ENCODE results near the gene CD101. TPM values are rescaled to one million over a fixed set of nuclear protein-coding genes. Genes with fewer than 3 reads are reported as not detected.

Gene CD101
- total RNA-seq, 2 experiments from 2014 or later: not detected

GRCh38 chr1:117044217-117044616 lies 42.7 kb downstream of the CD101 start:
- ChIA-PET POLR2A (interaction anchor here (0.6 to 1.6 kb wide), 3 partner anchors 16 to 549 kb away, joined by 3 to 5 read pairs (median 3); partner anchors contain the start of gene TTF2), CTCF (ENCODE audit: unreplicated experiment) (no interaction called here)
- Histone ChIP-seq H3K79me2 (ENCODE audit: insufficient read depth, low read depth, low read length) (no peaks in the 10 kb centered on the region), H3K4me2 (ENCODE audit: low read length) (no peak overlapping the region), H3K27ac (ENCODE audit: low read depth, low read length, poor library complexity, severe bottlenecking) (no peak overlapping the region), H2AFZ (ENCODE audit: low read length) (no peak overlapping the region), H4K20me1 (ENCODE audit: insufficient read depth, low read length) (no peaks in the 10 kb centered on the region), H3K9me2 (ENCODE audit: insufficient read depth, low read length) (no peaks in the 10 kb centered on the region), H3K4me3 (ENCODE audit: low read depth, low read length, poor library complexity, severe bottlenecking) (no peak overlapping the region), H3K36me3 (ENCODE audit: insufficient read depth, low read length) (peaks cover 14% of the 10 kb centered on the region), H3K9me3 (ENCODE audit: low read length) (no peaks in the 10 kb centered on the region), H3K4me1 (ENCODE audit: insufficient read depth, low read length, poor library complexity, severe bottlenecking) (peaks cover 12% of the 10 kb centered on the region)
- no peak for DNase-seq (ENCODE audit: low spot score)
- BruUV-seq (replicated peaks): no TSS peak
- intact Hi-C loops (cut with micrococcal nuclease; ENCODE audit: unreplicated experiment): no loop called here
- TF ChIP-seq EZH2phosphoT487 (IDR thresholded peaks at IDR 0.05; ENCODE audit: borderline replicate concordance, low read depth, low read length) (no peak), CTCF (conservative IDR thresholded peaks at IDR 0.05; ENCODE audit: low read length) (no peak)

GRCh38 chr1:117045644-117046043 lies 44.1 kb downstream of the CD101 start:
- H3K4me1 ChIP-seq (ENCODE audit: insufficient read depth, low read length, poor library complexity, severe bottlenecking): peaks cover 14% of the 10 kb centered on the region
- no peaks in the 10 kb centered on the region for H3K9me3 ChIP-seq (ENCODE audit: low read length)
- intact Hi-C loops (cut with micrococcal nuclease; ENCODE audit: unreplicated experiment): no loop called here
- no peak for TF ChIP-seq CTCF (conservative IDR thresholded peaks at IDR 0.05; ENCODE audit: low read length)
- no peak for TF ChIP-seq EZH2phosphoT487 (IDR thresholded peaks at IDR 0.05; ENCODE audit: borderline replicate concordance, low read depth, low read length)
- no peak overlapping the region for H3K4me3 ChIP-seq (ENCODE audit: low read depth, low read length, poor library complexity, severe bottlenecking)
- CTCF ChIA-PET (ENCODE audit: unreplicated experiment): no interaction called here
- H2AFZ ChIP-seq (ENCODE audit: low read length): no peak overlapping the region
- H3K27ac ChIP-seq (ENCODE audit: low read depth, low read length, poor library complexity, severe bottlenecking): no peak overlapping the region
- BruUV-seq (replicated peaks): no TSS peak
- no peak for DNase-seq (ENCODE audit: low spot score)
- peaks cover 14% of the 10 kb centered on the region for H3K36me3 ChIP-seq (ENCODE audit: insufficient read depth, low read length)
- H4K20me1 ChIP-seq (ENCODE audit: insufficient read depth, low read length): no peaks in the 10 kb centered on the region
- H3K9me2 ChIP-seq (ENCODE audit: insufficient read depth, low read length): no peaks in the 10 kb centered on the region
- no peaks in the 10 kb centered on the region for H3K79me2 ChIP-seq (ENCODE audit: insufficient read depth, low read depth, low read length)
- no peak overlapping the region for H3K4me2 ChIP-seq (ENCODE audit: low read length)
- POLR2A ChIA-PET: no interaction called here

GRCh38 chr1:117046781-117047180 lies 45.2 kb downstream of the CD101 start:
- H2AFZ ChIP-seq (ENCODE audit: low read length): no peak overlapping the region
- POLR2A ChIA-PET: no interaction called here
- H3K36me3 ChIP-seq (ENCODE audit: insufficient read depth, low read length): peaks cover 14% of the 10 kb centered on the region
- H3K9me2 ChIP-seq (ENCODE audit: insufficient read depth, low read length): no peaks in the 10 kb centered on the region
- H3K4me1 ChIP-seq (ENCODE audit: insufficient read depth, low read length, poor library complexity, severe bottlenecking): peaks cover 22% of the 10 kb centered on the region
- no peak overlapping the region for H3K27ac ChIP-seq (ENCODE audit: low read depth, low read length, poor library complexity, severe bottlenecking)
- no peaks in the 10 kb centered on the region for H3K9me3 ChIP-seq (ENCODE audit: low read length)
- H3K4me3 ChIP-seq (ENCODE audit: low read depth, low read length, poor library complexity, severe bottlenecking): no peak overlapping the region
- H3K79me2 ChIP-seq (ENCODE audit: insufficient read depth, low read depth, low read length): no peaks in the 10 kb centered on the region
- CTCF ChIA-PET (ENCODE audit: unreplicated experiment): no interaction called here
- H3K4me2 ChIP-seq (ENCODE audit: low read length): no peak overlapping the region
- no peak for DNase-seq (ENCODE audit: low spot score)
- no TSS peak for BruUV-seq (replicated peaks)
- intact Hi-C loops (cut with micrococcal nuclease; ENCODE audit: unreplicated experiment): no loop called here
- H4K20me1 ChIP-seq (ENCODE audit: insufficient read depth, low read length): no peaks in the 10 kb centered on the region
- no peak for TF ChIP-seq CTCF (conservative IDR thresholded peaks at IDR 0.05; ENCODE audit: low read length)
- no peak for TF ChIP-seq EZH2phosphoT487 (IDR thresholded peaks at IDR 0.05; ENCODE audit: borderline replicate concordance, low read depth, low read length)
